ENCODE data around the gene SYNPO.

DNA sequence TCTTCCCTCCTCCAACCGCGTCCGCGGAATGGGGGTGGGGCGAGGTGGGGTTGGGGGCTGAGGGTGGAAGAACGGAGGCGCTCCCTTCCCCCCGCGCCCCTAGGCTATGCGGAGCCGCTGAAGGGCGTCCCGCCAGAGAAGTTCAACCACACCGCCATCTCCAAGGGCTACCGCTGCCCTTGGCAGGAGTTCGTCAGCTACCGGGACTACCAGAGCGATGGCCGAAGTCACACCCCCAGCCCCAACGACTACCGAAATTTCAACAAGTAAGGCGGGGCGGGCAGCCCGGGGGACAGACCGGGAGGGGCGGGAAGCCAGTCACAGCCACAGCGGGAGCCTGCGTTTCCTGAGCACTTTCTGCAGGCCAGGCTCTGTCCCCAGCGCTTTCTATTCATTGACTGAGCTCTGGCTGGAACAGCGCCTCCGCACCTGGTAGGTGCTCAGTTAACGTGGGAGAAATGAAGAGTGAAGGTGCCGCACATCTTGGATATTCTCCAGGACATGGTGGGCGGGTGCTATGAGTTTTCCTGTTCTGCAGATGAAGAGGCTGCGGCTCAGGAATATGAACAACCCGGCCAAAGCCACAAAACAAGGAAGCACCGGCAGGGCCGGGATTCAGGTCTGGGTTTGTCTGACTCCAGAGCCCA, 31.9 kb downstream of the SYNPO start:
- TF ChIP-seq, protein P1, sequence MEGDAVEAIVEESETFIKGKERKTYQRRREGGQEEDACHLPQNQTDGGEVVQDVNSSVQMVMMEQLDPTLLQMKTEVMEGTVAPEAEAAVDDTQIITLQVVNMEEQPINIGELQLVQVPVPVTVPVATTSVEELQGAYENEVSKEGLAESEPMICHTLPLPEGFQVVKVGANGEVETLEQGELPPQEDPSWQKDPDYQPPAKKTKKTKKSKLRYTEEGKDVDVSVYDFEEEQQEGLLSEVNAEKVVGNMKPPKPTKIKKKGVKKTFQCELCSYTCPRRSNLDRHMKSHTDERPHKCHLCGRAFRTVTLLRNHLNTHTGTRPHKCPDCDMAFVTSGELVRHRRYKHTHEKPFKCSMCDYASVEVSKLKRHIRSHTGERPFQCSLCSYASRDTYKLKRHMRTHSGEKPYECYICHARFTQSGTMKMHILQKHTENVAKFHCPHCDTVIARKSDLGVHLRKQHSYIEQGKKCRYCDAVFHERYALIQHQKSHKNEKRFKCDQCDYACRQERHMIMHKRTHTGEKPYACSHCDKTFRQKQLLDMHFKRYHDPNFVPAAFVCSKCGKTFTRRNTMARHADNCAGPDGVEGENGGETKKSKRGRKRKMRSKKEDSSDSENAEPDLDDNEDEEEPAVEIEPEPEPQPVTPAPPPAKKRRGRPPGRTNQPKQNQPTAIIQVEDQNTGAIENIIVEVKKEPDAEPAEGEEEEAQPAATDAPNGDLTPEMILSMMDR (optimal IDR thresholded peaks at IDR 0.05 in 1 of 3, IDR thresholded peaks at IDR 0.05 in 1 of 3, conservative IDR thresholded peaks at IDR 0.05 in 1 of 3; ENCODE audit: extremely low read depth in 1 of 3, insufficient read depth in 2 of 3, low read length in 3 of 3): peak in 2 of 3 experiments; percentile 10 to 45
- TF ChIP-seq EZH2 (IDR thresholded peaks at IDR 0.05; ENCODE audit: low read length): no peak
